Measurements from ENCODE around the gene TRIM40.

The TRIM40 gene

DNA sequence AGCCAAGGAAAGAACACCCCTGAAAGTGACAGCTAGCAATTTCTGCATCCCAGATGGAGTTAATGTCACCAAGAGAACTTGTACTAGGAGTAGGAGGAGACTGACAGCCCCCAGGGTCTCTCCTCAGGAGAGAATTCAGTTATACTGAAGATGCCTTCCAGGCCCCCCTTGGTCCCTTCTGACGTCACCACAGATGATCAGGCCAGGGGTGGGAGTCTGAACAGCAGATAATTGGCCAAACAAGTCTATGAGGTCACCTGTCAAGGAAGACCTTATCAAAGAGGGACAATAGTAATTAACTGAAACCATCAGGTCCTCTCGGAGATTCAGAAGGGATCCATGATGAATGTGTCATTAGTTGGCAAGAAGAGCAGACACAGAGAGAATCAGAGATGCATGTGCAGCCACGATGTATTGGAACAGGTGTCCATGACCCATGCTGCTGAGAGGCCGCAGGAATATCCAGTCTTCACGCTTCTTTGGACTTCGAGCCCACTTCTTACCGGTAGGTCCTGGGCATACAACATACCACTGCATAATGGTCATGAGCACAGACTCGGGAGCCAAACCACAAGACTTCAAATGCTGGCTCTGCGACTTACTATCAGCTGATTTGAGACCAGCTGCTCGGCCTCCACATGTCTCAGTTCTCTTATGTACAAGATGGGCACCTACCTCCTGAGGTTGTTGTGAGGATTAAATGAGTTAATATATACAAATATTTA lies 14.9 kb downstream of the TRIM40 start:
- FAIRE-seq = no peak

DNA sequence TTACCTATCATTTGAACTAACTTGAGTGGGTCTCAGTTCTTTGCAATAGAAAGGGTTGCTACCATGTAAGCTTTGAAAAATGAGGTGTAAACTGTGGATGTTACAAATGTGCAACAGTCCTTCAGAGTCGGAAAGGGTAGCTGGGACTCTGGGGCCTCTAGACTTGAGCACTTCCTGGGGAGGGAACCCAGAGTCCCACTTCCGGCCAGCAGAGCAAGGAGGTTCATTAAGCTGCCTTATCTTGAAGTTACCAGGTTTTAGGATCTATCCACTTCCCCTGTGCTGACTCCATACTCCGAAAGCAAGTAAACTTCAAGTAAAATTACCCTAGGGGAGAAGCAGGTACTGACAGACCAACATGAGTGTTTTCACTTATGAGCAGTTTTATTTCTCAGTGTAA lies 15.6 kb downstream of the TRIM40 start:
- no peak for FAIRE-seq

DNA sequence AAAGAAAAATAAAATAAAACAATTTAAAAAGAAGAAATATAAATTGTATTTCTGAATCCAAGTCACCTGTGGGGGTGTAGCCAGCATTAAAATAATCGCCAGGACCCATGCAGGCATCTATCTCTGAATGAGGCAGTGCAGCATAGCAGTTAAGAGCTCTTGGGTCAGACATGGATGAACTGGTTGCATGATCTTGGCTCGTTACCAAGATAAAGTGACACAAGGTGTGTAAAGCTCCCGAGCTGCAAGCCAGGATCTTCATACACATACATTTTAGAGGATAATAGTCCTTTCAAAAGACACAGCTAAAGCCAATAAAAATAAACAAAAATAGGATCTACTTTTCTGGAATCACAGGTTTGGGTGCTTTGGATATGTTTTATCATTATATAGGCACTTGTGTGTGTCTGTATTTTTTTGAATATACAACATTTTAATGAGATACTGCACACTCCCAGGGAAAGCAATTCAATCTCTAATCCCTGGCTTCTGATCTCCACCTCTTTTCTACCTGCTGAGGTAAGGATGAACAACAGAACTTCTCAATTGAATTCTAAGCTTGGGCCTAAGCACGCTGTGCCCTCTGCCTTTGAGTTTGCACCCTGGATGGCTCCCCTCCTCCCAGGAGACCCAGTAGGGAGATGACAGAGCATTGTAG lies 16.2 kb downstream of the TRIM40 start:
- FAIRE-seq = no peak

DNA sequence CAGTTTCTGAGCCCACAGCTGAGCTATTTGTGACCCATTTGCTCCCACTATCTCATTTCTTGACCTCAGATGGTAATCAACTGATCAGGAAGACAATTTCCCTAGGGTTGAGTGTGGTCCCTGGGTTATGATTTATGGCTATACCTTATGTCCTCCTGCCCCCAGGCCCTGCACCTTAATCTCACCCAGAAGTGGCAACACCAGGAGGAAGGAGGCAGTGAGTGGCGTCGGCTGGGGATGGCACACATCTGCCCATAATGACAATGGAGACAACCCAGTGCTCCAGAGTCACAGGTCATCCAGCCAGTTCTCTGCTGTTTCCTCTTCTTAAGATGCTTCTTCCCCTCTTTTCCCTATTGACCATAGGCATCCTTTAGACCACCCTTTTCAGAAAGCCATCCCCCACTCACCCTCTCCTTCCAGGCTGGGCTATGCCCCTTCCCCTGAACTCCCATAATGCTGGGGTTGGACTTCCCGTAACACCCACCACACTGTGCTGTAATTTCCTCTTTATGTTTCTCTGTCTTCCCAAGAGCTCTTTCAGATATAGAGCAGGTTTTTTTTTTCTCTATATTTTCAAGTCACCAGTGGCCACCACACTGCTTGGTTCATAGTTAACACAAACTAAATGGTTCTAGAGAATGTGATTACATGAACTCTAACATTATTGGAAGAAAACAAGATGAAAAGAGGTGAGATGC lies 17.1 kb downstream of the TRIM40 start:
- no peak for FAIRE-seq

DNA sequence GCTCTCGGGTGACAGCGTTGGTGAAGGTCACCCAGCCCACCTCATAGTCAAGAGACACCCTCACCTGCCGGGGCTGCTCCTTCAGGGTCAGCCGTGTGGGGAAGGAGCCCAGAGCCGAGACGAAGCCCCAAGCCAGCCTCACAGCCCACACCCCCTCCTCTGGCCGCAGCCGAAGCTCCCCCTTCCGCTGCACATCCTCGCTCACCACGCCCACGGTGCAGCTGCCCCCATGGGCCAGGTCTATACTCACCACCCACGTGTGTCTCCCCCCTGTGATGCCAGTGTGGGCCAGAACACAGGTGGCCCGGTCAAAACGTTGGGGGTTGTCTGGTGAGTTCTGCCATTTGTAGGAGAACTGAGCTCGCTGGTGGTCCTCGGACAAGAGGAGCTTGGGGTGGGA lies 18.1 kb downstream of the TRIM40 start:
- no peak for FAIRE-seq

DNA sequence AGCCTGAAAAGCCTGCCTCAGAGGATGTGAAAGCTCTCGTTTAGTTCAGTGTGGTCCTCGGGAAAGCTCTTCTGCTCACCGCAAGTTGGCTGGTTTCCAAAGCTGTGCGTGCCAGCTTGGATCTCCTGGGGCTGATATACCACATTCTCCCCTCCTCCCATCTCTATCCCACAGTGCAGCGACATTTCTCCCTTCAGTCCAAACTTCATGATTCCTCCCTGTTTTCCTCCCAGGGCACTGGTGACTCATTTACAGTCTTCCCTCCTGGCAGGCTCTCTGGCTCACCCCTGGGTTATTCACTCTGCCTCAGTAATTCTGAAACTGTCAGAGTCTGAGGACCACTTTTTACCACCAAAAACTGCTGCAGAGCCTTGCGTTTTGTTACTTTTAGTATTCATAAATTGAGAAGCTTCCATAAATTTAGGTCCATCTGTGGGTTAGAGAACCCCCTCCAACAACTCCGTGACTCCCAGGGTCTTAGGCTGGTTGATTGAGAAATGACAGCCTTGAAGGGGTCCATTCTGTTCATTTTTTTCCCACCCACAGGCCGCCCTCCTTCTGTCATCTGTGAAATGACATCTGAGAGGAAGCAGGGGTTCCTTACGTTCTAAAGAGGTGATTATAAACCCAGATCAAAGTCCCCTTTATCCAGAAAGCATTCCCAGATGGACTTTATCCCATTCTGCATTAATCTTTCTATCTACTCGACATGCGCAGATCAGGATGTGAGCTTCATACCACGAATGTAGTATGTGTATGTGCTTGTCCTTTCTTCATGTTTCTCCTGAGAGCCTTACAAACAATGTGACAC lies 19.0 kb downstream of the TRIM40 start:
- FAIRE-seq = no peak

DNA sequence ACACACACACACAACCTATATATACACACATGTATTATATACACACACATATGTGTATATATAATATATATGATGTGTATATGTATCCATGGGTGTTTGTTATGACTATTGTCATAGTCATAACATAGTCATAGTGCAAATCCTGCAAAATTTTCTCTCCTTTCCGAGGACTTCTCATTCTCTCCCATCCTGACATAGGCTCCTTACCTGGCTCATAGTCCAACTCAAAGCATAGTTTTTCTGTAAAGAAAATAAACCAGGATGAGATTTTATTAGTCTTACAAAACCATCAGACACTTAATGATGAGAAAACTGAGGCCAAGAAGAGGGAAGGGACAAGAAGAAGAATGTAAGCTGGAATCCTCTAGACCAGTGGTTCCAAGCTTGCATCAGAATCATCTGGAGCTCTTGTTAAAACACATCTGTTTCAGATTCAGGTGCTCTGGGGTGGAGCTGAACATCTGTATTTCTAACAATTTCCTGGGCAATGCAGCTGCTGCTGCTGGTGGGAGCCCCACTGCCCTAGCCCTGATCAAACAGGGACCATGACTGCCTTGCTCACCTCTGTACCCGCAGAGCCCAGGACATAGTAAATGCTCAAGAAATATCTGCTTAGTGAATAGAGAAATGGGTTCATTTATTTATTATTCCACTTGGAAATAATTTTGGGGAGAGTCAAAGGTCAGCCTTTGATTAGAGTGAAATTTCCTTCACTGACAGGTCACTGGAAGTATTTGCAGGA lies 19.8 kb downstream of the TRIM40 start:
- no peak for FAIRE-seq

DNA sequence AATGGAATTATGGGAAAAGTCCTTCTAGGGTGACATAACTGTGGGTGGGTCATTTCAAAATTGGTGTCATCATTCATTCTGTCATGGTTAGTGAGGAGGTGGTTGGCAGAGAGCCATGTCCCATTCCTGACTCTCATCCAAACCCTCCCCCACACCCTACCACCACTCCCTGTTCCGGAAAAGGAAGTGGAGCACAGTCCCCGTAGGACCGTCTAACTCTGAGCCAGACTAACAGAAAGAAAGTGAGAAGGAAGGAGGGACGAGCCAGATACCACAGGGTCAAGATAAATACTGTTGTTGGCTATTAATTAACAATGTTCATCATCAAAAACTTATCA lies 20.3 kb downstream of the TRIM40 start:
- FAIRE-seq = no peak

DNA sequence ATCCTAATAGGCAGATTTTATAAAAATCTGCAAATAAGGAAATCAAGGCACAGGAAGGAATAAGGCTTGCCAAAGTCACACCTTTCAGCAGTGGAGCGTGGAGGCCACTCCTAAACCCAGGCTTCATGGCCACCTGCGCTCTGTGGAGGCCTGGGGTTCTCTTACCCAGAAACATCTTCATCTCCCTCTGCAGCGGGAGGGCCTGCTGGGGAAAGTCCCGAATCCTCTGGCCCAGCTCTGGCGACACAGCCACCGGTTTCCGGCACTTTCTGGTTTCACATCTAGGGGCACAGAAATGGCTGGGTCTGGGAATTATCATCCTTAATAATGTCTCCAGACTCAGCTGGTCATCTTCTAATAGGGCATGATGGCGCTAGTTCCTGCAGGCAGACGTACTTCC lies 20.8 kb downstream of the TRIM40 start:
- FAIRE-seq = no peak

DNA sequence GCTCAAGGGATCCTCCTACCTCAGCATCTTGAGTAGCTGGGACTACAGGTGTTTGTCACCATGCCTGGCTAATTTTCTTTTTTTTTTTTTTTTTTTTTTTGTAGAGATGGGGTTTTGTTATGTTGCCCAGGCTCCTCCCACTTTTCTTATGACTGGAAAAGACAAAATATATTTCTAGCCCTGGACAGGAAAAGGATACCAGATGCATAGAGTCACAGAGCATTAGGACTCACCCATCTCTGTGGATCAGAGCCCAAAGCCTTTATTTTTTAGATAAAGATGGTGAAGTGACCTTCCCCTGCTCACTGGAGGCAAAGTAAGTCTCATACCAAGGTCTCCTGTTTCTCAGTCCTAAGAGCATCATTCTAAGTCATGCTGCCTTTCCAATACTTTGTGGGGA lies 21.6 kb downstream of the TRIM40 start:
- no peak for FAIRE-seq

DNA sequence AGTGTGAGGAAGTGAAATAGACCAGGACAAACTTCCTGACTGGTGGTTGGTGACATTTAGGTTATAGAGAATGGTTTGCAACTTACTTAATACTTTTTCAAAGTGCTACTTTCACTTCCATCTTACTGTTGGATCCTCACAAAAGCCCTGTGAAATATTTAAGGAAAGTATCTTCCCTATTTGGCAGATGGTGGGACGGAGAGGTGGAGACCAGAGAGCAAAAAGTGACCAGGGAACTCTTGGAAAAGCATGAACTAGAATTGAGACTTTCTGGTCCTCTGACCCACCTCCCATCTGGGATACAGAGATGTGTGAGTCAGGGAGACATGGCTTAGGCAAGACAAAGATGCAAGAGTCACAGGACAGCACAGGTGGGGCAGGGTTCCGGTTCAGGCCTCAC lies 22.1 kb downstream of the TRIM40 start:
- FAIRE-seq = no peak

DNA sequence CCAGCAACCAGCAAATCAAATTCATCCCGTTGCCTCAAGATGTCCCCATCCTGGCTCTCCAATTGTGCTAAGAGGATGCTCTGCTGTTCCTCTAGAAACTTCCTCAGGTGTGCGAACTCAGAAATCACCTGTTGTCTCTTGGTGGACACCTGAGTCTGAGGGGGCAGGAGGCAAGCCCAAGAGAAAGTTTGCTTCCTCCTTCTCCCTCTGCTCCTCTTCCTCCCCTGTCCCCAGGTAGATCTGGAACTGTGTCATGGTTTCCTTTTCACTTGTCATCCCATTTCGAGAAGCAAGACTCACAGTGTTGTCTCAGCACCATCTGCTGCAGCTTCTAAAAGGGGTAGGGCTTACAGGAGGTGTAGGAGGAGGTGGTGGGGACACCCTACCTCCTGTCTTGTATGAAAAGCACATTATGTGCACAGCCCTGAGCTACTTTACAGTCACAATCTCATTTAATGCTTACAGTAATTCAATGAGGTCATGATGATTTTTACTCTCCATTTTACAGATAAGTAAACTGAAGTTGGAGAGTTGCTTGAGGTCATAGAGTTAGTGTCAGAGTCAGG lies 22.6 kb downstream of the TRIM40 start:
- FAIRE-seq = no peak

DNA sequence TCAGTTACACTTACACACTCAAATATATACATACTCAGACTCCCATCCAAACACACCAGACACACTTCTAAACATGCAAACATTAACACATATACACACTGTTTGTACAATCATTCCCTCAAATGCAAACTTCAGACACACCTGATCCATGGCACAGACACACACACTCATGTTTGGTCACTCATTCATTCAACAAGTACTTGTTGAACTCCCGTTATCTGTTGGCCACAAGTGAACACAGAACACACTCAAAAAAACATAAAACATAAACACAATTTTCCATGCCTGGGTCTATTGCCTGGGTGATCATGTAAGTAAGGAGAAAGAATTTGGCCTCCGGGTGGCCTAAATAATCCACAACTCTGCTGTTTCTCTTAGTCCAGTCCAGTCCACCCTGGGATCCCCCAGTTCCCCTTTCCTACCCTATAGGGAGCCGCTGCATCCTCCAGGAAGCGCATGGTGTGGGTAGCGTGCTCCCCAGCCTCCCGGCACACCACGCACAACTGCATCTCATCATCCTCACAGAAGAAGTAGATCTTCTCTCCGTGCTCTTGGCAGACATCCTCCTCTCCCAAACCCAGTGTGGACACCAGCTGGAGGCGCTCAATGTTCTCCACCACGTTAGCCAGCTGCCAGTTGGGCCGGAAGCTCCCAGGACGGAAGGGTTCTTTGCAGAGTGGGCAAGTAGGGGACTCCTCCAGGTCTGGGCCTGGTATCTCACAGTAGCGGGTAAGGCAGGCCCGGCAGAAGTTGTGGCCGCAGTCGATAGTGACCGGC lies 24.3 kb downstream of the TRIM40 start:
- no peak for FAIRE-seq

DNA sequence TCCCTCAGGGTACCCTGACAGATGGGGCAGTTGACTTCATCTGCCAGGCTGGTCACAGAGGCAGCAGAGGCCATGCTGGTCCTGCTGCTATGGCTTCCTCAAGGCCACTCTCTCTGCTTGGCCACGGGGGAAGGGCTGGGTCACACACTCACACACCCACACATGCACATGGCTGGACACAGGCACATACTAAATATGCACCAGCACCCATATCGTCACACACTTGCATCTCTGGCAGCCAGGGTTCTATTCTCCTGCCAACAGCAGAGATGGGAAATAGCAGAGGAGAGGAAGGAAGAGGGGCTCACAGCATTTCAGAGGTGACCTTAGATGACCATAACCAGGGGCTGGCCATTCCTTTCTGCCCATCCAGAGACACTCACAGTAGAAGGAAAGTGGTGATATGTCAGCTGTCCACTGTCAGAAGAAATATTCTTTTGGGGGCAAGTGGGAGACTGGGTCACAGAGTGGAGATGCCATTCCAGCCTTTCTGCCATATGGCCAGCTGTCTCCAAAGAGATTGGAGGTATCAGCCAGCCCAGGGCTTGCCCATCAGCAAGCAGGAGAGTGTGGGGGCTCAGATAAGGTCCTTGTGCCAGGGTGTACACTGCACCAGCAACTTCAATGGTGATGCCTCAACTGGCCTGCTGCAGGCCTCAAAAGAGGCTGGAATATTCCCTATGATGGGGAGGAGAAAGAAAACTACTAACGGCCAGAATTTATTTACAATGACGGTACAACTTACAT lies 25.0 kb downstream of the TRIM40 start, which contains the start of gene TRIM10:
TRIM10 (minus strand) TSS at position 427 of the 747 bp plus-strand sequence; CDS start at position 74, 353 bp downstream.
- no peak for FAIRE-seq

DNA sequence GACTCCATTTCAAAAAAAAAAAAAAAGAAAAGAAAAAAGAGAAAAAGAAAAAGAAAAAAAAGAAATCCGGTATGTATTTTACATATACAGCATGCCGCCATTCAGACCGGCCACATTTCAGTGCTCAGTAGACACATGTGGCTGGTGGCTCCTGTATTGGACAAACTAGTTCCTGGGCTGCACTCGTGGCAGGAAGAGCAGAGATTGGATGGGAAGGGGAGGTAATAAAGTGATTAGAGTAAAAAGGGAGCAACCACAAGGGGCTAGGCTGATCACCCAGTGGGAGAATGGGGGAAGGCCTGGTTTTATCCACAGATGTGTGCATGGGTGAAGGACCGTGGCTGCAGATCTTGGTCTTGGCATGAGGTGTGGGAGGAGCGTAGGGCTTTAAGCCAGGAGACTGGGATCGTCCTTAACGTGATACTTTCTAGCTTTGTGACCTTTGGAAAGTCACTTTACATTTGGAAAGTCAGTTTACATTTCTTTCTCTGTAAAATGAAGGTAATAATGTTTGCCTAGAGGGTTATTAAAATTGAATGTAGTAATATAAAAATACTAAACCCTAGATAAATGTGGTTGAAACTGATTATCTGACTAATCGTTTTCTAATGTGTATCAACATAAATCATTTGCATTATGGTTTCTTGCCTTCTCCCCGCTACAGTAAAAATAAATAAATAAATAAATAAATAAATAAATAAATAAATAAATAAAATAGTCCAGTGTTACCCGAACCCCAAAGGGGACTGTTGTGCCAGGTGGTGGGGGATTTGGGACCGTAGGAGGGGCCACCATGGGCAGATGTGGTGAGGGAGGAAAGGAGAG lies 26.5 kb downstream of the TRIM40 start:
- no peak for FAIRE-seq

DNA sequence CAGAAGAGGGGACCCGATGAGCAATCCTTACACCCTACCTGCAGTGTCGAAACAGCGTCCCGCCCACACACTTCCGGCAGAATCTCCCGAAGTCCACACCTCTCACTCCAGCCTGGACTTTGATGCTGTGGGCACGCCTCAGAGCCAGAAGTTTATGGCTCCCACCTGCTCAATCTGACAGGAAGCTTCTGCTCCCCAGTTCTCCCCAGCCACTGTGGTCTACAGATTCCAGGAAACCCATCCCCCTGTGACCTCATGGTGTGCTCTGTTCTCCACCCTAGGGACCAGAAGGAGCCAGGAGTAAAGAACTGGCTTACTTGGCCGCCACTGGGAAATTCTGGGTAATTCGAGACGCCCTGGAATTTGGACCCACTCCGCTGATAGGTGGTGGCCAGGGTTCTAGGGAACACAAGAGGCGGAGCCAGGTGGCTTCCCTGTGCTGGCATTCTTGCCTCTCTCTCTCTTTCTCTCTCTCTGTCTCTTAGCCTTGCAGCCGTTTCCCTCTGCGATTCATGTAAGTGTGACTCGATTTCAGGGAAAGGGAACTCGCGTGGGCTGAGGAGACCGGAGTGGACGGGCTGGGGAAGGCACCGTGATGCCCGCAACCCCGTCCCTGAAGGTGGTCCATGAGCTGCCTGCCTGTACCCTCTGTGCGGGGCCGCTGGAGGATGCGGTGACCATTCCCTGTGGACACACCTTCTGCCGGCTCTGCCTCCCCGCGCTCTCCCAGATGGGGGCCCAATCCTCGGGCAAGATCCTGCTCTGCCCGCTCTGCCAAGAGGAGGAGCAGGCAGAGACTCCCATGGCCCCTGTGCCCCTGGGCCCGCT lies 27.4 kb downstream of the TRIM40 start, which contains the start of gene TRIM15:
TRIM15 (plus strand) TSS at position 457 of the 828 bp plus-strand sequence; CDS start at position 596, 139 bp downstream.
- FAIRE-seq = no peak

DNA sequence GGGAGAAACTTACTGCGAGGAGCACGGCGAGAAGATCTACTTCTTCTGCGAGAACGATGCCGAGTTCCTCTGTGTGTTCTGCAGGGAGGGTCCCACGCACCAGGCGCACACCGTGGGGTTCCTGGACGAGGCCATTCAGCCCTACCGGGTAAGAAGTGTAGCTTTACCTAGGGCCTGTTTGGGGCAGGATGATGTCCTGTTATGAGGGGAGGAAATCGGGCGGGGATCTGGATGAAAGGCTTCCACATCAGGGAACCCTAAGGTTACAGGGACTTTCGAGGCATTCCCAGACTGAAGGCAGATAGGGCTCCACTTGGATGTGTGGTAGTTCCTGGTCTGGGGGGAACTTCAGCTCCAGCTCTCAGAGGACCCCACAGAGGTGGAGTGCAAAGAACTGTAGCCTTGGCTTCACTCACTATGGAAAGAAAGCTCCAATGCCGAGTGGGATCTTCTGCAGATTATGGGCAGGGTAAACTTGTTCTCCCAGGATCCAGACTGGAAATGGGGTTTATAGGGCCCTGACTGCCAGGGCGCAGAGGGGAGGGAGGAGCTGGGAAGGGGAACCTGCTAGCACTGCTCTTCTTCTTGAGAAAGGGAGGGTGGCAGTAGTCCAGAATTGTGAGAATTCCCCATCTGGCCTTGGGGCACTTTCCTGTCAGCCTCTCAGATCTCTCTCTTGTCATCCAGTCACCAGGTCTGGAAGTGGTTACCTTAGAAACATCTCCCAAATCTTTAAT lies 28.1 kb downstream of the TRIM40 start:
- FAIRE-seq = no peak

DNA sequence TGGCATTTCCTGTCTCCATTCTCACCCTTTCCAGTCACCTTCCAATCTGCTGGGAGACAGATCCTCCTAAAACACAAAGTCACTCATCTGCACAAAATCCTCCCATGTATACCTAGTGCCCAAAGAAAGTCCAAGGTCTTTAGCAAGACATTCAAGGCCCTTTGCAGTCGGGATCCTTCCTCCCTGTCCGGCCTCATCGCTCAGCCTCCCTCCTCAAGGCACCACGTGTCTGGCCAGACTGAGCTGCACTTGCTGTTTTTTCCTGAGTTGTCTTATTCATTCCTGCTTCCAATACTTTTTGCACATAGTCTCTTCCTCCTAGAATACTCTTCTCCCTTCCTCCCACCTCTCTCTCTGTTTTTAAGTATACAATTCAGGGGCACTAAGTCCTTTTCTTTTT lies 28.8 kb downstream of the TRIM40 start:
- no peak for FAIRE-seq

Data from A204.1 (cell line).